Astrocyte (in vitro differentiated cells and primary cell): ENCODE results near the gene FBXO7.
A peak's percentile ranks its signal among the peaks of the same experiment; 100 is the strongest.

Source experiments
- CTCF ChIP-seq: IDR thresholded peaks from 2 replicates; pipeline ENCODE4 v1.5.1; 2011; ENCODE audit warnings: low read depth, mild to moderate bottlenecking, inconsistent platforms, low read length, moderate library complexity; ENCODE audit not compliant: insufficient read depth
- EZH2 ChIP-seq: IDR thresholded peaks from 2 replicates; pipeline ENCODE4 v1.6.1; 2012; ENCODE audit warnings: mild to moderate bottlenecking, low read length, inconsistent platforms; ENCODE audit not compliant: insufficient read depth

DNA sequence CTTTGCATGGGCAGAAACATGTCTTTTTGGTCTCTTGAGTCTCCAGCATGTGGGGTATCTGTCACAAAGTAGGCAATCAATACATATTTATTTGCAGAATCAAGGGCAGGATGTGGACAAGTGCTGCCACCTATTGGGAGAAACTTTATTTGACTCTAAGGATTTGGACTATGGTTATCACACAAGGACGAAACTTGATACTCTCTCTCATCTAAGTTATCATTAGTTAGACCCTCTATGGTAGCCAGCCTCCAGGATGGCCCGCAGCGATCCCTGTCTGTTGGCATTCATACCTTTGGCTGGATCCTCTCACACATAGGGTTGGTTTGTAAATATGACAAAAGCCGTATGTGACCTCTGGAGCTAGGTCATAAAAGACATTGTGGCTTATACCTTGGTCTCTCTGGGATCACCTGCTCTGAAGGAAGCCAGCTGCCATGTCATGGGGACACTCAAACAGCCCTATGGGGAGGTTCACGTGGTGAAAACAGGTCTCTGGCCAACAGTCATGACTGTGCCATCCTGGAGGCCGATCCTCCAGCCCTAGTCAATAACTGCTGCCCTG, 1.1 kb upstream of the FBXO7 start:
- TF ChIP-seq CTCF (peak; percentile 67), EZH2 (no peak)
